GM10248 (cell line): ENCODE measurements around the gene TEKT5.

Experiments used
- CTCF ChIA-PET: fragments of 300-600 bp; sonication (Branson Sonifier 250); formaldehyde crosslinking; extraction: SDS; loops from one replicate; lab custom pipeline; 2021; ENCODE audit warnings: antibody characterized with exemption; lab: Yijun Ruan, JAX
- POLR2A ChIA-PET: fragments of 350-650 bp; sonication (Branson Sonifier 250); formaldehyde crosslinking; extraction: SDS; loops from one replicate; lab custom pipeline; 2020; ENCODE audit warnings: antibody characterized with exemption; lab: Yijun Ruan, JAX
- DNase-seq: peaks from one replicate; pipeline ENCODE4 v3.0.0; 2012; ENCODE audit errors: extremely low spot score
- TF ChIP-seq, protein P1 (sequence below): IDR thresholded peaks from 2 replicates; pipeline ENCODE4 v1.5.1; 2012; ENCODE audit warnings: mild to moderate bottlenecking, low read depth; ENCODE audit errors: extremely low read depth, missing control alignments, control extremely low read depth

TEKT5 gene

DNA sequence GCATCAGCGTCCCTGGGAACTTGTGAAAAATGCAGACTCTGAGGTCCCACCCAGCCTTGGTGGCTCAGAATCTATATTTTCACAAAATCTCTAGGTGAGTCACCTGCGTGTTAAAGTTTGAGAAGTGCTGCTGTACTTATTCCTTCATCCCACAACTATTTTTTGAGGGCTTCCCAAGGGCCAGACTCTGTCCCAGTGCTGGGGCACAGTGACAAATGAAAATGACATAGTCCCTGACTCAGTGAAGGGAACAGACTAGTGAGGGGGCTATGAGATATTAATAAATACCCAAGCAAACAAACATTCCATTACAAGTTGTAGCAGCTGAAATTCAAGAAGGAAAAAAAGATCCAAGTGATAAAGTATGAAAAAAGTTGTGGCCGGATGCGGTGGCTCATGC lies 104.4 kb downstream of the TEKT5 start:
- DNase-seq, result no peak
- CTCF ChIA-PET, result interaction anchor here (1.2 to 2.1 kb wide), 2 partner anchors 12 to 19 kb away, joined by 3 to 4 read pairs; no protein-coding TSS in a partner anchor
- POLR2A ChIA-PET, result no interaction called here
- TF ChIP-seq, protein P1, sequence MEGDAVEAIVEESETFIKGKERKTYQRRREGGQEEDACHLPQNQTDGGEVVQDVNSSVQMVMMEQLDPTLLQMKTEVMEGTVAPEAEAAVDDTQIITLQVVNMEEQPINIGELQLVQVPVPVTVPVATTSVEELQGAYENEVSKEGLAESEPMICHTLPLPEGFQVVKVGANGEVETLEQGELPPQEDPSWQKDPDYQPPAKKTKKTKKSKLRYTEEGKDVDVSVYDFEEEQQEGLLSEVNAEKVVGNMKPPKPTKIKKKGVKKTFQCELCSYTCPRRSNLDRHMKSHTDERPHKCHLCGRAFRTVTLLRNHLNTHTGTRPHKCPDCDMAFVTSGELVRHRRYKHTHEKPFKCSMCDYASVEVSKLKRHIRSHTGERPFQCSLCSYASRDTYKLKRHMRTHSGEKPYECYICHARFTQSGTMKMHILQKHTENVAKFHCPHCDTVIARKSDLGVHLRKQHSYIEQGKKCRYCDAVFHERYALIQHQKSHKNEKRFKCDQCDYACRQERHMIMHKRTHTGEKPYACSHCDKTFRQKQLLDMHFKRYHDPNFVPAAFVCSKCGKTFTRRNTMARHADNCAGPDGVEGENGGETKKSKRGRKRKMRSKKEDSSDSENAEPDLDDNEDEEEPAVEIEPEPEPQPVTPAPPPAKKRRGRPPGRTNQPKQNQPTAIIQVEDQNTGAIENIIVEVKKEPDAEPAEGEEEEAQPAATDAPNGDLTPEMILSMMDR, result no peak

DNA sequence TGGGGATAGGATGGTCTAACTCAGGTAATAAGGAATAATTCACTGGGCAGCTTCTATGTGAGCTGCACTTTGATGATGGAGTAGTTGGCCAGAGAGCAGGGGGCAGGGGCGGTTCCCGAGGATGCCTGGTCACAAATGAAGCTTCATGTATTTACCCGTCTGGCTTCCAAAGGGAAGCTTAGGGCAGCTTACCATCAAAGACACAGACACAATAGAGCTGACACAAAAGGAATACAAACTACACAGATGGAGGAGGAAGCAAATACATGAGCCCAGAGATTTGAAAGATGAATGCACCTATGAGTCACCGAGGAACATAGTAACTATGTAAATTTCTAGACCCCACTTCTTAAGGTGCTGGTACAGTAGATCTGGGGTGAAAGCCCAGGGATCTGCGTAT lies 105.6 kb downstream of the TEKT5 start:
- no peak for DNase-seq
- POLR2A ChIA-PET, result no interaction called here
- CTCF ChIA-PET, result interaction anchor here (0.6 to 1.2 kb wide), 2 partner anchors 11 to 1334 kb away, joined by 3 read pairs; no protein-coding TSS in a partner anchor
- TF ChIP-seq, protein P1, result no peak

DNA sequence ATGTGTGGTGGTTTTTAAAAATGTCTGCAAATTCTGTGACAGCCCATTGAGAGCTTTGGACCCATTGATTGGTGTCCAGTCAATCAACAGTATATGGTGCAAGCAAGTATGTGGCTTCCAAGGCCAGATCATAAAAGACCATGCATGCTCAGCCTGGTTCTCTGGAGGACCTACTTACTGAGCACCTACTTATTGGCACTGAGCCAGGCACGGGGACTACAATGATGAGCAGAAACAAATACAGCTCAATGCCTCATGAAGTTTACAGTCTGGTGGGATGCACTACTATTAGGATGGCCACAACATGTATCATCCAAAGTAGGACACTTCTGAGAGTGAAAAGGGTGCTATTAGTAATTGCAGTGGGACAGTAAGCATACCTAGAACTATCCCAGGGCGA lies 107.1 kb downstream of the TEKT5 start:
- ChIA-PET CTCF (interaction anchor here (1.0 kb wide), 1 partner anchor 18 kb away, joined by 3 read pairs; no protein-coding TSS in a partner anchor), POLR2A (no interaction called here)
- TF ChIP-seq, protein P1, result no peak
- DNase-seq, result no peak

DNA sequence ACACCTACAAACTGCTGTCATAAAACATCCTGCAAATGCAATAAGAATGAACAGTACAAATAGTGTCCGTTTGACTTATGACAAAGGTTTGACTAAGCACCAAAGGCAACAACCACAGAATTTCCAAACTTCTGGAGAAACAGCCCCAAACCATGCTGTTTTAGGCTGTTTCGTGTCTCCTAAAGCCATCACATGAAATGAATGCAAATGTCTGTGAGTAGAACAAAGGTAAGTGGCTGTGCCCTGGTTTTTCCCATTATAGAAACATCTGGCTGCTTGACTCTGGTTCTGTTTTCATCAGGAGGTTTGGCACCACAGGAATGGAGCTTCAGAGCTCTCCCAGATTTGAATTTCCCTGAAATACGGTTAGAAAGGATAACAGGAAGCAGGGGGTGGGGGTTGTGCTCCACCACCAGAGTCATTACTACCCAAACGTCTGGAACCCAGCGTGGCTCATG lies 109.7 kb downstream of the TEKT5 start:
- ChIA-PET CTCF (no interaction called here), POLR2A (no interaction called here)
- TF ChIP-seq, protein P1, result no peak
- no peak for DNase-seq

DNA sequence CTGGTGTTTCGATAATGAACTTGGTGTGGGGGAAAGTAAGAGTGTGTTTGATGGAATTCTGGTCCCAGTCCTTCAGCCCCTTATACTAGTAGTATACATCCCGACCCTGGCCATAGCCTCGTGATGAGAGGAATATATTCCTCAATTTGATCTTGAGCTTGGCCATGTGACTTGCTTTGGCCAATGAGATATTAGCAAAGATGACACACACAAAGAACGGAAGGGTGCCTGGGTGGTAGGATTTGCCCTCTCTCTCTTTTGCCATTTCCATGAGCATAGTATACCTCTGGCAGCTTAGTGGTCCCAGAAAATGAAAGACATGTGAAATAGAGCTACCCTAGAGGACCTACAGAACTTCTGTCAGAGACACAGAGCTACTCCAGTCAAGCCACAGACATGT lies 111.5 kb downstream of the TEKT5 start:
- POLR2A ChIA-PET, result no interaction called here
- TF ChIP-seq, protein P1, result no peak
- no peak for DNase-seq
- CTCF ChIA-PET, result interaction anchor here (1.0 kb wide), 1 partner anchor 17 kb away, joined by 3 read pairs; no protein-coding TSS in a partner anchor

DNA sequence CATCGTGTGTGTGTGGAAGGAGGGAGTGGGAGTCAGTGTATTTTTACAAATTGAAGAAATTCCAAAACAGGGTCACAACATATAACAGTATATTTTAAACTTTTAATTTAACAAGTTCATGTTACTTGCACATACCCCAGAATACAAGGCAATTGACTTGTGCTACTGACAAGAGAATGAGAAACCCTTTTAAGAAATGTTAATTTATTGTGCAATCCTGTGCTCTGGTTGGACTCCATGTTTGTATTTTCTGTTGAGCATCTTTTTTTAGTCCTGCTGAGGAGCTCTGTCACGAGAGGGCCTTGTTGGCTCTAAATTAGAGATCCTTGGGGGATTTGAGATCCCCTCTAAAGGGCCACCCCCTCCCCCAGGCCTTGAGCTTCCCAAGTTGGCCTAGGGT lies 113.2 kb downstream of the TEKT5 start:
- TF ChIP-seq, protein P1, result no peak
- DNase-seq, result no peak
- ChIA-PET POLR2A (no interaction called here), CTCF (no interaction called here)
